Immature natural killer cell (primary cell): ENCODE data around the gene HDAC3. TPM values are rescaled to one million over a fixed set of nuclear protein-coding genes. Genes with fewer than 3 reads are reported as not detected.

Experiments used
- DNase-seq, 3 donors: peaks; one replicate each; pipeline ENCODE4 v3.0.0; 2022; ENCODE audit warnings: mixed read lengths in 1 of 3
- H3K27ac Mint-ChIP-seq, 6 donors: one replicate each; pipeline ENCODE4 v1.8.0; 2020; ENCODE audit warnings: mixed read lengths in 6 of 6, mild to moderate bottlenecking in 5 of 6, inconsistent platforms in 4 of 6, moderate library complexity in 3 of 6
- H3K27me3 Mint-ChIP-seq, 3 donors: one replicate each; pipeline ENCODE4 v1.8.0; 2020 to 2021; ENCODE audit warnings: low read depth in 3 of 3, mild to moderate bottlenecking in 3 of 3, mixed read lengths in 3 of 3, moderate library complexity in 3 of 3, inconsistent platforms in 1 of 3
- H3K36me3 Mint-ChIP-seq, 3 donors: one replicate each; pipeline ENCODE4 v1.8.0; 2020; ENCODE audit warnings: mixed read lengths in 3 of 3, inconsistent platforms in 2 of 3, mild to moderate bottlenecking in 2 of 3
- H3K4me1 Mint-ChIP-seq, 2 donors: one replicate each; pipeline ENCODE4 v1.8.0; 2020; ENCODE audit warnings: inconsistent platforms in 2 of 2, mild to moderate bottlenecking in 2 of 2, mixed read lengths in 2 of 2, moderate library complexity in 1 of 2
- H3K4me3 Mint-ChIP-seq, 5 donors: one replicate each; pipeline ENCODE4 v1.8.0; 2020; ENCODE audit warnings: mild to moderate bottlenecking in 5 of 5, mixed read lengths in 5 of 5, inconsistent platforms in 3 of 5, moderate library complexity in 3 of 5
- H3K9me3 Mint-ChIP-seq, 6 donors: one replicate each; pipeline ENCODE4 v1.8.0; 2020; ENCODE audit warnings: mild to moderate bottlenecking in 6 of 6, mixed read lengths in 6 of 6, inconsistent platforms in 4 of 6, moderate library complexity in 3 of 6
- polyA plus RNA-seq, 3 donors: library from polyadenylated mRNA; unstranded; fragments of 300-500 nt; fragmentation: Illumina TruSeq; gene quantifications; one replicate each; pipeline ENCODE4 v1.2.3, GENCODE V29; 2021

HDAC3 gene
- polyA plus RNA-seq, 3 donors from 2014 or later = 71.5 to 140 (median 80.6) TPM

DNA sequence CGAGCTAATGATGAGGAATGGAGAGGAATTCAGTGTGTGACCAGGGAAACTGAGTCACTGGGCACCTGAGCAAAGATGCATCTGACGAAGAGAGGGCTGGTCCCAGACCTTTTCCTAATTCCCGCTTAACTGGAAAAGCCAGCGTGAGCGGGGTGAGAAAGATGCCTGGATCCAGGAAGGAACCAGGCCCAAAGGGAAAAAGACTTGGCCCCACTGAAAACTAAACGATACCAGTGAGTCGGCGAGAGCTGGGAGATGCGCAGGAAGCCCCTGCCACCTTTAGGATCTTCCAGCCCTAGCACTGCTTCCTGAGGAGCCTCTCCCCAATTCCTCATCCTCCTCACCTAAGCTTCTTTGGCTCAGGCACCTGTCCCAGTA is 15.1 kb upstream of the HDAC3 start:
- no peak for DNase-seq
- Mint-ChIP-seq H3K4me1 (peaks cover 34 to 49% of the 10 kb centered on the region in 2 donors), H3K36me3 (peaks cover 13 to 17% (median 14%) of the 10 kb centered on the region in 3 donors), H3K4me3 (peak overlapping the region; percentile 96 to 99 (median 98)), H3K9me3 (no peaks in the 10 kb centered on the region), H3K27ac (peak overlapping the region; percentile 39 to 95 (median 83)), H3K27me3 (peaks cover 0 to 2% (median 2%) of the 10 kb centered on the region in 3 donors)

DNA sequence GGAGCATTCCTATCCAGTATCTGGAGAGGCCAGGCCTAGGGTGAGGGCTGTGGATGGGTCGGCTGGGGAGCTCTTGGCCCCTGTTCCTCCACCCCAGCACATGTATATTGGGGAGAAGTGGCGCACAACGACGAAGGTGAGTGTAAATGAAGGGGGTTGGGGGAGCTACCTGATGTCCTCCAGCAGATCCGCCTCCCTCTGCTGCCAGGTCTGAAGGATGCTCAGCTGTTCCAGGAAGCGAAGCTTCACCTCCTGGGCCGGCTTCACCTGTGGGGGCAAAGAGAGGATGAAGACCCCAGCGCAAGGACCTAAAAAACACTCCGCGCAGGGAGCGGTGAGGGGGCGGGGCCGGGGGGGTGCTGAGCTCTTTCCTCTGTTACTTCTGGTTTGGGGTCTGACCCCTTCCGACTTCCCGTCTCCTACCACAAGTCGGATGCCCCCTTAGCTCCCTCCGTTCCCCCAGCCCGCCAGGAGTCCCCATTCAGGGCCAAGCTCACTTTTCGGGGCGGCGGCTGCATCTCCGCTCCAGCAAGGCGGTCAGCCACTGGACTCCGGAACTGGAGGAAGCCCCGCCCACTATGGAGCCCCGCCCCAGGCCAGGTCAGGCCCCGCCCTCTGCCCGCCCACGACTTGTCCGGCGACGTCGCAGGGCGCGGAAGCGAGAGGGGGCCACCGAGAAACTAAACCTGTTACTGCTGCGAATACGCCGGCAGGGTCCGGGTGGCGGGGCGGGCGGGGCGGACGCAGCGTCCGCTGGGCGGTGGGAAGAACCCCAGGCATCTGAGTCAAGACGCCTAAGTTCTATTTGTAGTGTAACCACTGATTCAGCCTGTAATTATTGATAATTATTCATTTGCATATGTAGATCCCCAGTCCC is 14.4 kb upstream of the HDAC3 start, which contains the start of gene FCHSD1:
Gene FCHSD1, minus strand, starts transcription at position 568 of the 877 bp plus-strand sequence. Its CDS starts 50 bp downstream, at position 518.
- peaks cover 35 to 49% of the 10 kb centered on the region in 2 donors for H3K4me1 Mint-ChIP-seq
- H3K27ac Mint-ChIP-seq = peak within 1 kb of the TSS; percentile 84 to 98 (median 94)
- peak; percentile 85 to 88 (median 87) for DNase-seq
- H3K4me3 Mint-ChIP-seq = peak within 1 kb of the TSS; percentile 96 to 99 (median 98)
- no peaks in the 10 kb centered on the region for H3K9me3 Mint-ChIP-seq
- H3K36me3 Mint-ChIP-seq = peaks cover 13 to 17% (median 16%) of the 10 kb centered on the region in 3 donors
- H3K27me3 Mint-ChIP-seq = peaks cover 0 to 2% (median 1%) of the 10 kb centered on the region in 3 donors

DNA sequence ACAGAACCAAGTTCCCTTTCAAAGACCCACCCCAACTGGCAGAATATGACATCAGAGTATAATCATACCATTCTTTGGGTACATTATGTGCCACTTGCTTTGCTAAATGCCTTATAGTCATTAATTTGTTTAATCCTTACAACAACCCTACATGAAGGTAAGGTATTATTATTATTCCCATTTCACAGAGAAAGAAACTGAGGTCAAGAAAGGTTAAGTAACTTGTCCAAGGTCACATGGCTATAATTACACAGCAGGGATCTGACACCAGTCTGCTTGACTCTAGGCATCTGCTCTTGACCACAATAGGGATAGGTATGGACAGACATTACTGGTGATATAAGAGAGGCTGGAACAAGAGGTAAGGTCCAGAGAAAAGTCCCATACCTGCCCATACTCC is 13.3 kb upstream of the HDAC3 start:
- Mint-ChIP-seq H3K4me1 (peaks cover 35 to 49% of the 10 kb centered on the region in 2 donors), H3K9me3 (no peaks in the 10 kb centered on the region), H3K27me3 (peaks cover 0 to 2% (median 0%) of the 10 kb centered on the region in 3 donors), H3K27ac (peak overlapping the region in 5 of 6 donors; percentile 75 to 93 (median 84)), H3K4me3 (peak overlapping the region; percentile 75 to 99 (median 96)), H3K36me3 (peaks cover 5 to 17% (median 13%) of the 10 kb centered on the region in 3 donors)
- no peak for DNase-seq

DNA sequence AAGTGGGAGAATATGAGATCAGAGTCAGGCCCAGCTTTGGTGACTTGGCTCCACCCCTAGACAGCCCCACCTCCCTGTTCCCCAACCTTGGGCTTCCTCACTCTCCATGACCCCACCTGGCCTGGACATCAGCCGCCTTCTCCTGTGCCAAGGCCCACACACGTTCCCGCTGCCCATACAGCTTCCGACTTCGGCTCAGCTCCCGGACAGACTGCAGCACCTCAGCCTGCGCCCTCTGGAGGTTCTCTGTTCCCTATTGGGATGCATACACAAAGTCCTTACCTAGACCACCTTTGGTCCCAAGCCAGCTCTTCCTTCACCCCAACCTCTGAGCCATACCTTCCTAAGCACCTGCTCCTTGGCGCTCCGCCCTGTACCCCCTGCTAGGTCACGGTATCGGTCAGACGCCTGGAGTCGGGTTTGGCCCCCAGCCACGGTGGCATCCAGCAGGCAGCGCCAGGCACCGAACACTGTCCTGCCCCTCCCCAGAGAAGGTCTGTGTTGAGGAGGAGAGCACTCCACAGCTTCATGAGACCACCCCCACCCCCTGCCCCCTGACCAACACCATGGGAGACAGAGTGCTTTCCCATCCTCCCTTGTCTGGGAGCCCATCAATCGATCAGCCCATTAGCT is 12.5 kb upstream of the HDAC3 start:
- no peak for DNase-seq
- peak overlapping the region in 5 of 6 donors; percentile 36 to 92 (median 55) for H3K27ac Mint-ChIP-seq
- H3K9me3 Mint-ChIP-seq = no peaks in the 10 kb centered on the region
- peaks cover 35 to 49% of the 10 kb centered on the region in 2 donors for H3K4me1 Mint-ChIP-seq
- peaks cover 5 to 19% (median 15%) of the 10 kb centered on the region in 3 donors for H3K36me3 Mint-ChIP-seq
- H3K27me3 Mint-ChIP-seq = peaks cover 0 to 2% (median 0%) of the 10 kb centered on the region in 3 donors
- peak overlapping the region in 2 of 5 donors; percentile 14 to 99 for H3K4me3 Mint-ChIP-seq

DNA sequence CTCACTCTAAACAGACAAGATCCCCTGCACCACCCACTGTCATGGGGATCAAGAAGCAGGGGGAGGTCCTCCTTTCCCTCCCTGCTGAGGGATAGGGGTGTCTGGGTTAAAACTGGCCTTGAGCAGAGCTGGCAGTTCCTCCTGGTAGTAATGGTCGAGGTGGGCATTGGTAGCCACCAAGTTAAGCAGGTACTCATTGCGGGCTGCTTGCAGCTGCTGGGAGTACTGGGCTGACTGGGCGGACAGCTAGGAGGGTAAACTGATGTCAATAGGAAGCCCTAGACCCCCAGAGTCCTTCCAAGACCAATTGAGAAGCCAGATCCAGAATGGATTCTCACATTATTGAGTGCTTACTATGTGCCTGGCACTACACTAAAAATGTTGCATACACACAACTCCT is 11.2 kb upstream of the HDAC3 start:
- Mint-ChIP-seq H3K9me3 (no peaks in the 10 kb centered on the region), H3K27ac (peak overlapping the region in 1 of 6 donors; percentile 39), H3K27me3 (no peaks in the 10 kb centered on the region), H3K36me3 (peaks cover 5 to 19% (median 15%) of the 10 kb centered on the region in 3 donors), H3K4me1 (peaks cover 33 to 46% of the 10 kb centered on the region in 2 donors), H3K4me3 (no peak overlapping the region)
- DNase-seq = no peak

DNA sequence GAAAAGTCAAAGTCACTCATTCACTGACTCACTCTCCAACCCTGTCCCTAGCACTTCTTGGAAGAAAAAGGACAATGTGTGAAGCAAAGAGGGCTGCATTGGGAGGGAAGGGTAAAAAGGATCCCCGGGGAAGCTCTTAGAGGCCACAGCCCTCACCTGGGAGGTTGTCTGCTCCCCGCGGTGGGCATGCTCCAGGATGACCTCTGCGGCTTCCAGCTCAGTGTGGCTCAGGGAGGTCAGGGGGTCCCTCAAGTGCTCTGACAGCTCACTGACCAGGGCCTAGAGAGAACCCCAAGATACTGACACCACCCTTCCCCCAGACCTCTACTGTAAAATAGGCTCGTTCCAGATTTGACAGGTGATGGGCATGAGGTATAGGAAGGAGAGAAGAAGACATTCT is 10.6 kb upstream of the HDAC3 start:
- Mint-ChIP-seq H3K36me3 (peaks cover 5 to 19% (median 15%) of the 10 kb centered on the region in 3 donors), H3K27me3 (no peaks in the 10 kb centered on the region), H3K27ac (no peak overlapping the region), H3K9me3 (no peaks in the 10 kb centered on the region), H3K4me1 (peaks cover 32 to 40% of the 10 kb centered on the region in 2 donors), H3K4me3 (no peak overlapping the region)
- DNase-seq = no peak

DNA sequence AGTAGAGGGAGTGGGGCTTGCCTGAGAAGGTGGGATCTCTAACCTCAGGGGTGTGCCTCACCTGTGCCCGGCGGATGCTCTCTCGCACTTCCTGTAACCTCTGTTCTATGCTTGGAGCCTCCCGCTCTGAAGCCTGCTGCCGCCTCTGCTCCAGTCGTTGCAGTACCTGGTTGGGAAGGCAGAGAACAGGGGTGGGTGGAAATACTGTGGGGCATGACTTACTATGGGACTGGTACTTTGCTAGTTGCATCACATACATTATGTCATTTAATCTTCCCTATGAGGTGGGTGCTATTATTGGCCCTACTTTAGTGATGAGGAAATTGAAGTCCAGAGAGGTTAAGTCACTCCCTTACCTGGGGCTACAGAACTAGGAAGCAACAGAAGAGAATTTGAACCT is 9.4 kb upstream of the HDAC3 start:
- Mint-ChIP-seq H3K27ac (no peak overlapping the region), H3K4me1 (peaks cover 22 to 28% of the 10 kb centered on the region in 2 donors), H3K4me3 (no peak overlapping the region), H3K9me3 (no peaks in the 10 kb centered on the region), H3K27me3 (no peaks in the 10 kb centered on the region), H3K36me3 (peaks cover 8 to 22% (median 15%) of the 10 kb centered on the region in 3 donors)
- DNase-seq = no peak

DNA sequence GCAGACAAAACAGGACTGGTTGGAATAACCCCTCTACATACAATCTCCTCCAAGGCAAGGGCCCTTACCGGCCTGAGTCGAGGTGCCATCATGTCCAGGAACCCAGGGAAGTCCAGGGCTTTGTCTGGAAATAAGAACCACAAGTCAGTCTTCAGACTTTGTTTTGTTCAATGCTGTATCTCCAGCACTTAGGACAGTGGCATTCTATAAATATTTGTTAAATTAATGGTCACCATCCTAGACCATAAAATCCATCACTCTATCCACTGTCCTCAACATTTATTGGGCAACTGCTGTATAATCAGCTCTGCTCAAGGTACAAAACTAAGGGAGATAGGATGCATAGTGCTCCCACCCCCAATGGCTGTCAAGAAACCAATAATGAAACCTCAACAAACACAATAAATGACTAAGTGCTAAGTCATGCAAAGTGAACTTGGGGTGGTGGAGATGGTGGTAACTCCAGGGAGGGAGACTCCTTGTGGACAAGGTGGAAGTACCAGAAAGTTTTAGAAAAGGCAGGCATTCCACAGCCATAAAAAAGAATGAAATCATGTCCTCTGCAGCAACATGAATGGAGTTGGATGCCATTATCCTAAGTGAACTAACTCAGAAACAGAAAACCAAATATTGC is 5.1 kb upstream of the HDAC3 start:
- Mint-ChIP-seq H3K27me3 (peaks cover 0 to 9% (median 0%) of the 10 kb centered on the region in 3 donors), H3K4me3 (no peak overlapping the region), H3K4me1 (peaks cover 10% of the 10 kb centered on the region in 2 donors), H3K36me3 (peaks cover 8 to 16% (median 8%) of the 10 kb centered on the region in 3 donors), H3K9me3 (no peaks in the 10 kb centered on the region), H3K27ac (peak overlapping the region in 3 of 6 donors; percentile 4 to 60 (median 28))
- DNase-seq = no peak

DNA sequence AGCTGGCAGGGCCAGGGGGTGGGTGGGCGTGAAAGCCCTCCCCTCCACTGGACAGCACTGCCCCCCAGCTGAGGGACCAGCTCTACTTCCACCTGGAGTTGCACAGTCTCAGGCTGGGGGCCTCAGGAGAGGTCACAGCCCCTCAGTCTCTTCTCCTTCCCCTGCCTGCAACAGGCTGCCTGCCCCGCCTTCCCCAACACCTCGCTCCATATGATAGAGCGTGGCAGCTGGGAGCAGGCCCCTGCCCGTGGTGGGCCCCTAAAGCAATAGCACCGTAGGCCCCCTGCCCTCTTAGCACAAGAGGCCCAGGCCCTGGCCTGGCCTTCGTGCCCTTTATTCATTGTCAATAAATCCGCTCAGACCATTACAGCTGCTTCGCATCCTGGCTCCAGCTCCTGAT is 4.0 kb upstream of the HDAC3 start:
- peak overlapping the region in 4 of 6 donors; percentile 17 to 61 (median 43) for H3K27ac Mint-ChIP-seq
- H3K36me3 Mint-ChIP-seq = peaks cover 4 to 8% (median 5%) of the 10 kb centered on the region in 3 donors
- H3K27me3 Mint-ChIP-seq = peaks cover 0 to 14% (median 5%) of the 10 kb centered on the region in 3 donors
- no peaks in the 10 kb centered on the region for H3K9me3 Mint-ChIP-seq
- peaks cover 15 to 17% of the 10 kb centered on the region in 2 donors for H3K4me1 Mint-ChIP-seq
- H3K4me3 Mint-ChIP-seq = no peak overlapping the region
- no peak for DNase-seq

DNA sequence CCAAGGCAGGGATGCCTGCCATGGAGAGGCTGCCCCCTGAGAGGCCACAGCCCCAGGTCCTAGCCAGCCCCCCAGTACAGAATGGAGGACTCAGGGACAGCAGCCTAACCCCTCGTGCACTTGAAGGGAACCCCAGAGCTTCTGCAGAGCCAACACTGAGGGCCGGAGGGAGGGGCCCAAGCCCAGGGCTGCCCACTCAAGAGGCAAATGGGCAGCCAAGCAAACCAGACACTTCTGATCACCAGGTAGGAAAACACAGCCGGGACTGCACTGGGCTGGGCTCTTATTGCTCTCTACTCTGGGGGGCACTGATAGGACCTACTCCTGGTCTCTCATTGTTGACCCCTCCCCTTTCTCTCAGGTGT is 3.4 kb upstream of the HDAC3 start:
- peaks cover 3 to 6% (median 4%) of the 10 kb centered on the region in 3 donors for H3K36me3 Mint-ChIP-seq
- H3K27ac Mint-ChIP-seq = no peak overlapping the region
- no peak overlapping the region for H3K4me3 Mint-ChIP-seq
- peaks cover 22 to 24% of the 10 kb centered on the region in 2 donors for H3K4me1 Mint-ChIP-seq
- no peaks in the 10 kb centered on the region for H3K9me3 Mint-ChIP-seq
- DNase-seq = no peak
- H3K27me3 Mint-ChIP-seq = peaks cover 0 to 14% (median 5%) of the 10 kb centered on the region in 3 donors

DNA sequence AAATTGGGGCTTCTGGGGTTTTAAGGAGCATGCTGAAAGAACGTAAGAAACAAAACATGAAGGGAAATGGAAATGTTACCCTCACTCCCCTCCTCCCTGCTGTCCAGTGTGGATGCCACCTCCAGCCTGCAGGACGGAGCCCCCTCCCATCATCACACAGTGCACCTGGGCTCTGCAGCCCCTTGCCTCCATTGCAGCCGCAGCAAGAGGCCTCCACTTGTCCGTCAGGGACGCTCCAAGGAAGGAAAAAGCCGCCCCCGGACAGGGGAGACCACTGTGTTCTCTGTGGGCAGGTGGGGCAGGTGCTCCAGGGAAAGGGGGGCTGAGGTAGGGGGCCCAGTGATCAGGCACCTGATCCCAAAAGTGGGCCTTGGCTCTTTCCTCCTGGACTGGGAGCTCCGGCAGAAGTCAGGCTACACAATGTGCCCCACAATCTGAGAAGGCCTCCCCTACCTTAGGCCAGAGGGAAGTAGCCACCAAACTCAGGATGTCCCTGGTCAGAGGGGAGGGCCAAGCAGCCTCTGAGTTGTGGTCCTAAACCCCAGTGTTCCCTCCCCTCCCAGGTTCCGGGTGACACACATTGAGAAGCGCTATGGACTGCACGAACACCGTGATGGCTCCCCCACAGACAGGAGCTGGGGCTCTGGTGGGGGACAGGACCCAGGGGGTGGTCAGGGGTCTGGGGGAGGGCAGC is 2.9 kb upstream of the HDAC3 start:
- Mint-ChIP-seq H3K4me3 (no peak overlapping the region), H3K36me3 (peaks cover 0 to 4% (median 3%) of the 10 kb centered on the region in 3 donors), H3K27ac (no peak overlapping the region), H3K4me1 (peaks cover 25 to 29% of the 10 kb centered on the region in 2 donors), H3K9me3 (no peaks in the 10 kb centered on the region), H3K27me3 (peaks cover 0 to 14% (median 5%) of the 10 kb centered on the region in 3 donors)
- DNase-seq = no peak

DNA sequence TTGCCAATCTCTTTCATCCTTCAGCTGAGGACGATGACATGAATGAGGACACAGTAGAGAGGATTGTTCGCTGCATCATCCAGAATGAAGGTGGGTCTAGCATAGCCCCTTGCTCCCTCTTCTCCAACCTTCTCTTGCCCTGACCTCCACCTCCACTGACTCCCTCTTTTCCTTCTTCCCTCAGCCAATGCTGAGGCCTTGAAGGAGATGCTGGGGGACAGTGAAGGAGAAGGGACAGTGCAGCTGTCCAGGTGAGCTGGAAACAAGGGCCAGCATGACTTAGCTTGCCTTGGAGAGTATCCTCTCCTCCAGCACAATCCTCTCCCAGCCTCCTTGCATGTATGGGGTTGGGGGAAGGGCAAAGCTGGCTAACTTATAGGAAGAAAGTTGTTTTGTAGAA is 2.1 kb upstream of the HDAC3 start:
- DNase-seq = no peak
- H3K4me3 Mint-ChIP-seq = peak overlapping the region; percentile 27 to 94 (median 84)
- H3K36me3 Mint-ChIP-seq = peaks cover 5 to 10% (median 6%) of the 10 kb centered on the region in 3 donors
- peaks cover 27 to 36% of the 10 kb centered on the region in 2 donors for H3K4me1 Mint-ChIP-seq
- H3K9me3 Mint-ChIP-seq = no peaks in the 10 kb centered on the region
- H3K27me3 Mint-ChIP-seq = peaks cover 0 to 14% (median 5%) of the 10 kb centered on the region in 3 donors
- H3K27ac Mint-ChIP-seq = peak overlapping the region in 3 of 6 donors; percentile 34 to 75 (median 72)
